Erythroblast (primary cell): ENCODE data around the gene DPP3.

Source experiments
- GATA1 ChIP-seq: IDR thresholded peaks from 2 replicates; pipeline ENCODE4 v1.6.1; 2011; ENCODE audit warnings: low read depth, mild to moderate bottlenecking, control low read depth, low read length, moderate library complexity
- POLR2A ChIP-seq: IDR thresholded peaks from 2 replicates; pipeline ENCODE4 v1.6.1; 2011; ENCODE audit warnings: mild to moderate bottlenecking, low read length

GRCh38 chr11:66530927-66531709 is 50.9 kb downstream of the DPP3 start:
- TF ChIP-seq POLR2A (no peak), GATA1 (no peak)
